PC-9 (cell line): ENCODE results near the gene LIPG.

ENCODE experiments used
- EZH2 ChIP-seq: fragments of 200-600 bp; sonication (generic); IDR thresholded peaks from 2 replicates; pipeline ENCODE4 v1.8.0; 2017; ENCODE audit warnings: antibody characterized with exemption, low read depth
- TF ChIP-seq, protein P1 (sequence below): fragments of 200-600 bp; sonication (generic); conservative IDR thresholded peaks from 2 replicates; pipeline ENCODE4 v1.6.1; 2017; ENCODE audit warnings: mixed run types, antibody characterized with exemption, mild to moderate bottlenecking, moderate library complexity

DNA sequence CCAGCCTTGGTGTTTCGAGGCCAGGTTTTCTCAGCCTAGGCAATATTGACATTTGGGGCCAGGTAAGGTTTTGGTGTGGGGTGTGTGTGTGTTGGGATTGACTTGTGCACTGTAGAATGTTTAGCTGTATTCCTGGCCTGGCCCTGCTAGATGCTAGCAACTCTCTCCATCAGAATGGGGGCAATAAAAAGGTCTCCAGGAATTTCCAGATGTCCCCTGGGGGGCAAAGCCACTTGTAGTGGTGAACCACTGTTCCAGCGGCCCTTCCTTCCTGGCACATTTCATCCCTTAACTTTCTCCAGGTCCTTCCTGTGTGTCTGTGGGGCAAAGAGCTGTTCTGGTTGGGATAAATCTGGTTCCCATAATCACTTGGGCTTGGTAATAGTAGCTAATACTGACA lies 12.0 kb downstream of the LIPG start:
- TF ChIP-seq, protein P1, sequence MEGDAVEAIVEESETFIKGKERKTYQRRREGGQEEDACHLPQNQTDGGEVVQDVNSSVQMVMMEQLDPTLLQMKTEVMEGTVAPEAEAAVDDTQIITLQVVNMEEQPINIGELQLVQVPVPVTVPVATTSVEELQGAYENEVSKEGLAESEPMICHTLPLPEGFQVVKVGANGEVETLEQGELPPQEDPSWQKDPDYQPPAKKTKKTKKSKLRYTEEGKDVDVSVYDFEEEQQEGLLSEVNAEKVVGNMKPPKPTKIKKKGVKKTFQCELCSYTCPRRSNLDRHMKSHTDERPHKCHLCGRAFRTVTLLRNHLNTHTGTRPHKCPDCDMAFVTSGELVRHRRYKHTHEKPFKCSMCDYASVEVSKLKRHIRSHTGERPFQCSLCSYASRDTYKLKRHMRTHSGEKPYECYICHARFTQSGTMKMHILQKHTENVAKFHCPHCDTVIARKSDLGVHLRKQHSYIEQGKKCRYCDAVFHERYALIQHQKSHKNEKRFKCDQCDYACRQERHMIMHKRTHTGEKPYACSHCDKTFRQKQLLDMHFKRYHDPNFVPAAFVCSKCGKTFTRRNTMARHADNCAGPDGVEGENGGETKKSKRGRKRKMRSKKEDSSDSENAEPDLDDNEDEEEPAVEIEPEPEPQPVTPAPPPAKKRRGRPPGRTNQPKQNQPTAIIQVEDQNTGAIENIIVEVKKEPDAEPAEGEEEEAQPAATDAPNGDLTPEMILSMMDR: no peak
- TF ChIP-seq EZH2: no peak
